ENCODE results near the gene PPM1D.

DNA sequence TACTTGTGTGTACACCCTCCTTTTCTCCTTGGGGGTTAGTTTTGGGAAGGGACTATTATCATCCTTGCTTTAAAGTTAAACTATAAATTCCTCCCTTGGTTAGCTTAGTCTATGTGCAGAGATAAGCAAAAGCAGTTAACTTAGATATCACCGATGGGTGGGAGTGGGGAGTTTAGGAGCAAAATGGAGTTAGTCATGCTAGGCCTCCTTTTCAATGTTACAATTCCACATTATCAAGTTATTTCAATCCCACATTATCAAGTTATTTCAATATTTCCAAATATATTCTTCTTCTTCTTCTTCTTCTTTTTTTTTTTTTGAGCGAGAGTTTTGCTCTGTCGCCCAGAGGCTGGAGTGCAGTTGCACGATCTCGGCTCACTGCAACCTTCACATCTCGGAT is 76.0 kb downstream of the PPM1D start:
- TF ChIP-seq, protein P1, sequence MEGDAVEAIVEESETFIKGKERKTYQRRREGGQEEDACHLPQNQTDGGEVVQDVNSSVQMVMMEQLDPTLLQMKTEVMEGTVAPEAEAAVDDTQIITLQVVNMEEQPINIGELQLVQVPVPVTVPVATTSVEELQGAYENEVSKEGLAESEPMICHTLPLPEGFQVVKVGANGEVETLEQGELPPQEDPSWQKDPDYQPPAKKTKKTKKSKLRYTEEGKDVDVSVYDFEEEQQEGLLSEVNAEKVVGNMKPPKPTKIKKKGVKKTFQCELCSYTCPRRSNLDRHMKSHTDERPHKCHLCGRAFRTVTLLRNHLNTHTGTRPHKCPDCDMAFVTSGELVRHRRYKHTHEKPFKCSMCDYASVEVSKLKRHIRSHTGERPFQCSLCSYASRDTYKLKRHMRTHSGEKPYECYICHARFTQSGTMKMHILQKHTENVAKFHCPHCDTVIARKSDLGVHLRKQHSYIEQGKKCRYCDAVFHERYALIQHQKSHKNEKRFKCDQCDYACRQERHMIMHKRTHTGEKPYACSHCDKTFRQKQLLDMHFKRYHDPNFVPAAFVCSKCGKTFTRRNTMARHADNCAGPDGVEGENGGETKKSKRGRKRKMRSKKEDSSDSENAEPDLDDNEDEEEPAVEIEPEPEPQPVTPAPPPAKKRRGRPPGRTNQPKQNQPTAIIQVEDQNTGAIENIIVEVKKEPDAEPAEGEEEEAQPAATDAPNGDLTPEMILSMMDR (conservative IDR thresholded peaks at IDR 0.05): no peak
- no peak for TF ChIP-seq EZH2 (IDR thresholded peaks at IDR 0.05; ENCODE audit: low read depth)

Data from PC-9 (cell line).